Erythroblast (primary cell): ENCODE measurements around the gene AS3MT.

Experiments
- DNase-seq, 2 experiments: peaks; one replicate each; lab custom pipeline; 2025; lab: John Stamatoyannopoulos, UW
- GATA1 ChIP-seq: IDR thresholded peaks from 2 replicates; pipeline ENCODE4 v1.6.1; 2011; ENCODE audit warnings: low read depth, mild to moderate bottlenecking, control low read depth, low read length, moderate library complexity
- POLR2A ChIP-seq: IDR thresholded peaks from 2 replicates; pipeline ENCODE4 v1.6.1; 2011; ENCODE audit warnings: mild to moderate bottlenecking, low read length

AS3MT gene

DNA sequence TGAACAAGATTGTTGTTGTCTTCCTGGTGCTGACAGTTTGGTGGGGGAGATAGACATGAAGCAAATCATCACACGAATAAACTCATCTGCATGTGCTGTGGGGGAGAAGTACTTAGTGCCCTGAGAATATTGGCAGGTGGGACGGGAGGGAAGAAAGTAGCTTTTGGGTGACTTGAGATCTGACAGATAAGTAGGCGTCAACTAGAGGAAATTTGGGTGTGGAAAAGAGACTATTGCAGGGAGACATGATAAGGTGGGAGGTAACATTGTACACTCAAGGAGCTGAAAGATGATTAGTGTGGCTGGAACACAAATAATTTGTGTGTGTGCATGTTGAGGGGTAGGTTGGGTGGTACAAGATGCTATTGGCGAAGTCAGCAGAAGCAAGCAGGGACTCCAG, 78.9 kb downstream of the AS3MT start:
- TF ChIP-seq GATA1 (no peak), POLR2A (peak; percentile 43)
- peak; percentile 72 to 86 for DNase-seq

DNA sequence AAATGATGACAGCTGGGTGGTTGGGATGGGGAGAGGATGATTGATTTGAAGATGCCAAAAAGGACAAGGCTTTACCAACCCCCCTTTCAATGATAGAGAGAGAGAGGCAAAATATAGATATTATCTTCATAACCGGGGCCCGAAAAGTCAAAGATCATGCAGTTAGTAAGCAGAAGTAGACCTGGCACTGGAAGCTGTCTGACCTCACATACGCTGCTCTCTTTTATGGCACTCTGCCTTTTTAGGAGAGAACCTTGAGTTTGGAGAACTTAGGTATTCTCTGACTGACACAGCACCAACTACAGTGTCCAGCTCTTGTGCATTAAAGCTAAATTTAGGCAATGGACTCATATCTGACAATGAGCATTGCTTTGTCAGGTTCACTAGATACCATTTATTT, 79.5 kb downstream of the AS3MT start:
- DNase-seq = peak; percentile 52
- TF ChIP-seq GATA1 = no peak

GRCh38 chr10:102949916-102950315, 80.6 kb downstream of the AS3MT start:
- no peak for DNase-seq

DNA sequence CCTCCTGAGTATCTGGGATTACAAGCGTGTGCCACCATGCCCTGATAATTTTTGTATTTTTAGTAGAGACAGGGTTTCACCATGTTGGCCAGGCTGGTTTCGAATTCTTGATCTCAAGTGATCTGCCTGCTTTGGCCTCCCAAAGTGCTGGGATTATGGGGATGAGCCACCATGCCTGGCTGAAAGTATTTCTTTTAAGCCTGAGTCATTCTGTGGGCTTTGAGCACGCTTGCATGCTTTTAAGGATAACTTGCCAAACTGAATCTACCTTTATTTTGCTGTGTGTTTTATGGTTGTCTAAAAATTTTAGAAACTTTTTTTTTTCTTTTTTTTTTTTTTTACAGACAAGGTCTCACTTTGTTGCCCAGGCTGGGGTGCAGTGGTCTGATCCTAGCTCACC, 82.0 kb downstream of the AS3MT start:
- no peak for DNase-seq
- TF ChIP-seq GATA1 = no peak
- TF ChIP-seq POLR2A = no peak

More at GRCh38 chr10:102949916-102950315, 80.6 kb downstream of the AS3MT start:
- no peak for TF ChIP-seq GATA1
- no peak for TF ChIP-seq POLR2A
